Cardiac fibroblast (primary cell): ENCODE data around the gene CDH8.

ENCODE experiments used
- DNase-seq, 2 donors: peaks; one replicate each; pipeline versions ENCODE4 v3.0.0 to v3.0.0-alpha.2; 2010; ENCODE audit warnings: low read depth in 2 of 2
- H3K4me3 ChIP-seq, 2 donors: replicated peaks in 1 of 2; 1 replicate in 1 of 2; 2 replicates in 1 of 2; pipeline ENCODE4 v1.5.1; 2011; ENCODE audit warnings: low read depth in 2 of 2, low read length in 2 of 2, mild to moderate bottlenecking in 2 of 2, moderate library complexity in 1 of 2
- CTCF ChIP-seq: IDR thresholded peaks from one replicate; pipeline ENCODE4 v1.5.1; 2011; ENCODE audit warnings: low read depth, mild to moderate bottlenecking, low read length, inconsistent platforms

The CDH8 gene

GRCh38 chr16:62036101-62036801, at the start of gene CDH8:
Gene CDH8, minus strand, starts transcription at chr16:62036438. Its CDS starts 15,035 bp downstream, at chr16:62021403.
- no peak for TF ChIP-seq CTCF
- DNase-seq: peak in 1 of 2 donors; percentile 14
- H3K4me3 ChIP-seq: no peak within 1 kb of the TSS

- H3K4me3 ChIP-seq: no peak overlapping the region
- TF ChIP-seq CTCF: no peak
- peak in 1 of 2 donors; percentile 0 for DNase-seq
Observed at GRCh38 chr16:62079236-62079635, 43.0 kb upstream of the CDH8 start.

- DNase-seq: peak in 1 of 2 donors; percentile 3
- no peak for TF ChIP-seq CTCF
- no peak overlapping the region for H3K4me3 ChIP-seq
Observed at GRCh38 chr16:62077998-62078397, 41.8 kb upstream of the CDH8 start.

GRCh38 chr16:62076886-62077285, 40.6 kb upstream of the CDH8 start:
- TF ChIP-seq CTCF: no peak
- DNase-seq: no peak
- H3K4me3 ChIP-seq: no peak overlapping the region

- TF ChIP-seq CTCF: peak; percentile 16
- peak in 1 of 2 donors; percentile 0 for DNase-seq
- no peak overlapping the region for H3K4me3 ChIP-seq
Observed at GRCh38 chr16:62068747-62069146, 32.5 kb upstream of the CDH8 start.

GRCh38 chr16:62067981-62068380, 31.7 kb upstream of the CDH8 start:
- TF ChIP-seq CTCF: no peak
- no peak for DNase-seq
- no peak overlapping the region for H3K4me3 ChIP-seq

- H3K4me3 ChIP-seq: no peak overlapping the region
- no peak for DNase-seq
- TF ChIP-seq CTCF: no peak
Observed at GRCh38 chr16:62067182-62067581, 30.9 kb upstream of the CDH8 start.
